Central memory CD8-positive, alpha-beta T cell (primary cell): Measurements from ENCODE around the gene PANK1.

Experiments used
- ATAC-seq: fragments of 150-1000 bp; cut with Tn5 transposase; replicated peaks from 2 replicates; pipeline ENCODE4 v1.10.0; 2022; ENCODE audit warnings: mild to moderate bottlenecking, moderate FRiP score, moderate number of reproducible peaks; ENCODE audit not compliant: poor library complexity, severe bottlenecking; ENCODE audit errors: extremely low read depth
- DNase-seq, 2 donors: peaks; one replicate each; pipeline ENCODE4 v3.0.0; 2021; ENCODE audit warnings: low spot score in 2 of 2
- H3K27ac Mint-ChIP-seq: one replicate; pipeline ENCODE4 v1.8.0; 2022; ENCODE audit warnings: low read depth, mild to moderate bottlenecking, moderate library complexity, mixed read lengths
- H3K27me3 Mint-ChIP-seq: one replicate; pipeline ENCODE4 v1.8.0; 2022; ENCODE audit warnings: mixed read lengths
- H3K36me3 Mint-ChIP-seq: one replicate; pipeline ENCODE4 v1.8.0; 2022; ENCODE audit warnings: mild to moderate bottlenecking, moderate library complexity, mixed read lengths; ENCODE audit not compliant: insufficient read depth
- H3K4me1 Mint-ChIP-seq: one replicate; pipeline ENCODE4 v1.8.0; 2022; ENCODE audit warnings: mixed read lengths
- H3K4me3 Mint-ChIP-seq: one replicate; pipeline ENCODE4 v1.8.0; 2022; ENCODE audit warnings: mild to moderate bottlenecking, moderate library complexity, mixed read lengths
- H3K9me3 Mint-ChIP-seq: one replicate; pipeline ENCODE4 v1.8.0; 2022; ENCODE audit warnings: mixed read lengths

The PANK1 gene

DNA sequence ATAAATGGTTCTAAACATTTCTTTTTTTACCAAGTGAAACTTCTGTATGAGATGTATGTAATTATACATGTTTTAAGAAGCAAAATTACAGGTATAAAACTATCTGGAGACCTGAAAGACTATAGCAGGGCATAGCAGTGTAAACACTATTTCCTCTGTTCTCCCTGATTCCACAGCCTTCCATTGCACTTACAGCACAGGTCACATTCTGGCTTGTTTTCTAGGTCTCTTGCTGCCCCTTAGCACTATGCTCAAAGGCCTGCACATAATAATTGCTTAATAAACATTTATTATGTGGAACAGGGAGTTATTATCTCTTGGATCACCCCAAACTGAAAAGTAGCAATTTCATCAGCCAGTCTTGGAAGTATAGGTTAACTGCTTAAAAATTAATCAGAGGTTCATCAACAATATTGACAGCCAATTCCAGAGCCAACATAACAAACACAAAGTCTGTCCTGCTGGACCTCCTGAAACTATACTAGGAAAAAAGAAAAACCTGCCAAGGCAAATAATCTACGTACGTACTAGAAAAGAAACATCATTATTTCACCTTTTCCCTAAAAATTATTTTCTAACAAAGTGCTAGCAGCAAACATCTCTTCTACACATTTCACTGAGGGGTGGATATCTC lies 43.2 kb downstream of the PANK1 start:
- no peak for ATAC-seq
- H3K27ac Mint-ChIP-seq = no peak overlapping the region
- peaks cover under 1% of the 10 kb centered on the region for H3K36me3 Mint-ChIP-seq
- H3K27me3 Mint-ChIP-seq = no peaks in the 10 kb centered on the region
- H3K4me1 Mint-ChIP-seq = no peaks in the 10 kb centered on the region
- no peaks in the 10 kb centered on the region for H3K9me3 Mint-ChIP-seq
- DNase-seq = no peak
- no peak overlapping the region for H3K4me3 Mint-ChIP-seq

DNA sequence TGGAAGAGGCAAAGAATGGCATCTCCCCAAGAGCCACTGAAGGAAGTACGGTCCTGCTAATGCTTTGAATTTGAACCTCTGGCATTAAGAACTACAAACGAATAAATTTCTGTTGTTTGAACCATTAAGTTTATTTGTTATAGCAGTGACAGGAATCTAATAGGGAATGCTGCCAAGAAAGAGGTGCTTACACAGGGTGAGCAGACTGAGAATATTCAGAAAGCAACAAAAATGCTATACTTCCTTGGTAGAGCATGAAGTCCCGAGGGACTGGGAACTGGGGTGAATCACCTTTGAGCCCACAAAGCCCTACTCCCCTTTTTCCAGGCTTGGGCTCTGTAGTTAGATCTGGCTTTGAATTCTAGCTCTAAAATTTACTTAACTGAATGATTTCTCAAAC lies 45.0 kb downstream of the PANK1 start:
- no peaks in the 10 kb centered on the region for H3K27me3 Mint-ChIP-seq
- H3K36me3 Mint-ChIP-seq = no peaks in the 10 kb centered on the region
- H3K27ac Mint-ChIP-seq = no peak overlapping the region
- H3K4me3 Mint-ChIP-seq = no peak overlapping the region
- H3K9me3 Mint-ChIP-seq = no peaks in the 10 kb centered on the region
- H3K4me1 Mint-ChIP-seq = no peaks in the 10 kb centered on the region
- ATAC-seq (no peak), DNase-seq (no peak)

DNA sequence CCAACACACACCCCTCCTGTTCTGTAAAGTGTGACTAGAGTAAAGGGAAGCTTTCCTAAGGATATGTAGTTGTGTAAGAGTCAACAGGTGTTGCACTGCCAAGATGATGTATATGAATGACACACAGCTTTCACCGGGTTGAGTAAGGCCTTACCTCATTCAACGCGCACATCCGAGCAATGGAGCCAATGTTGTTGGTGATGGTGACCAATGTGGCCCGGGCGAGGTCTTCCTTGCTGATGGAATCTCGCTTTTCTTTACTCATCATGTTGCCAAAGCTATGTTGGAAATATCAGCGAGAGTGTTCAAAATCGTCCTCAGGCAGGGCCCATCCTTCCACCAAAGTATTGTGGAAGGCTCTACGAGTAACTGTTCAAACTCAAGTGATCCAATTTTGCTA lies 52.0 kb downstream of the PANK1 start:
- Mint-ChIP-seq H3K9me3 (no peaks in the 10 kb centered on the region), H3K4me3 (no peak overlapping the region), H3K36me3 (no peaks in the 10 kb centered on the region), H3K27me3 (no peaks in the 10 kb centered on the region), H3K4me1 (no peaks in the 10 kb centered on the region), H3K27ac (no peak overlapping the region)
- no peak for ATAC-seq
- no peak for DNase-seq

DNA sequence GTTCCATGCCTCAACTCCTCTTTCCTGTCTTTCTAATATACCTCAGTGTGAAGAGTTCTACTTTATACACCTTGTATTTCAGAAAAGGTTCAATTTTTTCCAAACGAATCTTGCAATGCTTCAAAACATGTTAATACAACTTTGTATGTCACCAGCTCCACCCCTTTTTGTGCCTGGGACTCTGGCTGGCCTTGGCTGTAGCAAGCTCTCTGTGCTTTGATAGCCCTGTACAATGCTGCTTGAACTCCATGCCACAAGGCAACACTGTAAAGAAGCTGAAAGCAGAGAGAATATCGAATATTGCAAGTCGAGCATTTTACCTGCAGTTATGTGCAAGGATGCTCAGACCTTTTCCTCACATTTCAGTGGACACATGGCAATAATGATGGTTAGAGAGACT lies 52.5 kb downstream of the PANK1 start:
- DNase-seq (no peak), ATAC-seq (no peak)
- H3K27me3 Mint-ChIP-seq = no peaks in the 10 kb centered on the region
- no peaks in the 10 kb centered on the region for H3K9me3 Mint-ChIP-seq
- H3K4me3 Mint-ChIP-seq = no peak overlapping the region
- H3K36me3 Mint-ChIP-seq = no peaks in the 10 kb centered on the region
- H3K4me1 Mint-ChIP-seq = no peaks in the 10 kb centered on the region
- no peak overlapping the region for H3K27ac Mint-ChIP-seq

DNA sequence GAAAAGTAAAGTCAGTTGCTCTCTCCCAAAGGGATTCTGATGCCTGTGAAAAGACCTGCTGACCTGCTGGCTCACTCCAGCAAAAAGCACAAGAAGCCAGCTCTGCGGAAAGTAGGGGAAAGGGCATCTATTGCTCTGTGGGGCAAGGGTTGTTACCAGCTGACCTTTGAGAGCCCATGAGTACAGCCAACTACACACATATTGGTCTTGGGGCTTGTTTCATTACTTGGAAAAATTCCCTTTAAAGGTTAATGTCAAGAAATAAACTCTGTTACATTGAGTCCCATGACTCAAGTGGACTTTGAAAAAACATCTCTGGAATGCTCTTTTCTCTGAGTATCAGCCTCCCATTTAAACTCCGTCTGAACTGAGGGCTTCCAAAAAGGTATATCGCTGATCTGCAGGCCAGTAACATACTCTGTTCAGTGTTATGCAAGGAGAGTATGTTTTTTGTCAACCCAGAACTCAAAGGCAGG lies 53.2 kb downstream of the PANK1 start:
- Mint-ChIP-seq H3K4me3 (no peak overlapping the region), H3K36me3 (no peaks in the 10 kb centered on the region), H3K9me3 (no peaks in the 10 kb centered on the region), H3K27ac (no peak overlapping the region), H3K4me1 (no peaks in the 10 kb centered on the region), H3K27me3 (no peaks in the 10 kb centered on the region)
- DNase-seq = no peak
- no peak for ATAC-seq

DNA sequence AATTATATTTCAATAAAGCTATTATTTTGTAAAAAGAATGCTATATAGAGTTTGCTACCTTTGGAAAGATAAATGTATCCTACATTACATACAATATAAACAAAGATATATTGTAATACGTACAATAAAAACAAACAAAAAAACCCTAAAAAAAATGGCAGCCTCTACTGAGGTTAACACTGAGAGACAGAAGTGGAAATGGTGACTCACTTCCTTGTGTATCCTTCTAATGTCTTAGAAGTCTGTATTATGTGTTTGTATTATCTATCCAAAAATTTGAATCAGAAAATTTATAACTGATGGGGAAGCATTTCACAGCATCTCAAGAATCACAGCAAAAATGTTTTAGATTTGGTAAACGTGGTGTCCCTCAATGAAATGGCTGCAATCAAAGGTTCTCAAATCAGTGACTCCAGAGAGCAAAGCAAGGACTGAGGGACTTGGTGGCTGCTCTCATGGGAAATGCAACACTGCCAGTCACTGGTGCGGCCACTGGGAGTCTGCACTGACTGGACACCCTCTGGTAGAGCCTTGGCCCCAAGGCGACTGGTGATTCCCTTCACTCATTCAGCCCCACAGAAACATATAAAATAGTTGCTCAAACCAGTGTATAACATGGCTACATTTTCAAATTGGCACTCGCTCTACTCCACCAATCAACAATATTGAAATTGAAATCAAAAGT lies 53.8 kb downstream of the PANK1 start:
- no peaks in the 10 kb centered on the region for H3K9me3 Mint-ChIP-seq
- H3K27me3 Mint-ChIP-seq = no peaks in the 10 kb centered on the region
- no peaks in the 10 kb centered on the region for H3K36me3 Mint-ChIP-seq
- ATAC-seq = no peak
- H3K4me3 Mint-ChIP-seq = no peak overlapping the region
- H3K4me1 Mint-ChIP-seq = no peaks in the 10 kb centered on the region
- H3K27ac Mint-ChIP-seq = no peak overlapping the region
- DNase-seq = no peak

DNA sequence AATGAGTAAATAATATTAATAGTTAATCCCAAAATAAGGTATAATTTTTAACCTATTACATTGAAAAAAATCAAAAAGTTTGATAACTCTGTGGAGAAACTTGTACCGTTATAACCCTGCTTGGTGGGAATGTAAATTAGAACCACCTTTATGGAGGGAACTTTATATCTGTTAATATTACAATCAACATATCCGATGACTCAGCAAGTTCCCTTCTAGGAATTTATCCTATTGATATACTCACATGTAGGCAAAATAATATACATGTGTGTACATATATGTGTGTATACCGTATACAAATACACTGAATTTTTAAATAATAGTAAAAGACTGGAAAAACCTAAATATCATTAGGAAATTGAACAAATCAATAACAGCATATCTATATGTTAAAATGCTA lies 54.7 kb downstream of the PANK1 start:
- H3K36me3 Mint-ChIP-seq = no peaks in the 10 kb centered on the region
- H3K4me1 Mint-ChIP-seq = no peaks in the 10 kb centered on the region
- ATAC-seq = no peak
- no peak overlapping the region for H3K4me3 Mint-ChIP-seq
- H3K9me3 Mint-ChIP-seq = no peaks in the 10 kb centered on the region
- no peak for DNase-seq
- H3K27ac Mint-ChIP-seq = no peak overlapping the region
- H3K27me3 Mint-ChIP-seq = no peaks in the 10 kb centered on the region

DNA sequence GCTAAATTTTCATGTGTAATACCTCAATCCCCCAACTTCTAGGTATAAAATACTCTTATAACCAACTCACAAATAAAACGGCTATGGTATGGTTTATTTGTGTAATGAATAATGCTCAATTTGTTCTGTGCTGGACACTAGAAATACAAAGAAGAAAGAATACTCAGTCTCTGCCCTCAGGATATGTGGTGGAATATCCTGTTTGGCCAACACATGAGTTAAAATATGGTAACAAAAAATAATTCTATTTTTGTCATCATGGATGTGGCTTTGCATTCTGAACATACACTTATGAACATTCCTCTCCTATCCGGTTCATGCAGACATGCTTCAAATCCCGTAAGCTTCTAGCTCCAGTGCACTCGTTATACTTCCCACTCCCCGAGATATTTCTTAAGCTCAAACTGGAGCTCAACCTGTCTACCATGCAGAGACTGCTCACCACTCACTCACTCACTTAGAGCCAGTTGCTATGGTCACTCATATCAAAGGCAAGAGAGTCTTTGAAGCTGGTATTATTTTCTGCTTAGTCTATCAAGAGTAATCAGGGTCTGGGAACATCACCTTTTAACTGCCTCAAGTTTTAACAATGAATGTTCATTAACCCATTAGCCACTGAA lies 55.8 kb downstream of the PANK1 start:
- no peaks in the 10 kb centered on the region for H3K9me3 Mint-ChIP-seq
- H3K4me1 Mint-ChIP-seq = no peaks in the 10 kb centered on the region
- no peaks in the 10 kb centered on the region for H3K36me3 Mint-ChIP-seq
- no peak overlapping the region for H3K4me3 Mint-ChIP-seq
- ATAC-seq = no peak
- no peaks in the 10 kb centered on the region for H3K27me3 Mint-ChIP-seq
- no peak for DNase-seq
- no peak overlapping the region for H3K27ac Mint-ChIP-seq

DNA sequence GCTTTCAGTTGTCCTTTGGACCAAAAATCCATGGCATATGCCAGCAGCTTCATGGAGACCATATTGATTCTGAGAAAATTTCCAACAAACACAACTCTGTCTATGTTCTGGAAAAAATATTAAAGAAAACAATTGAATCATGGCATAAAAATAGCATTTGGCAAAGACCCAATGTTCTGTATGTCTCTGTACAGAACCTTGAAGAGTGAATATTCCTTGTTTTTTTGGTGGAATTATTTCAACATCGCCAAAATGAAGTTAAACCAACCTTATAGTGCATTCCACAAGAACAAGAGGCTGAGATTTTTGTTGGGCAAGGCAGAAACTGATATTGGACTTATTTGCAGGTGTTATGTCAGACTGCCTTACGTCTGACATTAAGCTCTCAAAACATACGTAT lies 56.4 kb downstream of the PANK1 start:
- no peaks in the 10 kb centered on the region for H3K9me3 Mint-ChIP-seq
- DNase-seq (no peak), ATAC-seq (no peak)
- H3K4me1 Mint-ChIP-seq = no peaks in the 10 kb centered on the region
- H3K4me3 Mint-ChIP-seq = no peak overlapping the region
- H3K36me3 Mint-ChIP-seq = no peaks in the 10 kb centered on the region
- H3K27me3 Mint-ChIP-seq = no peaks in the 10 kb centered on the region
- no peak overlapping the region for H3K27ac Mint-ChIP-seq

DNA sequence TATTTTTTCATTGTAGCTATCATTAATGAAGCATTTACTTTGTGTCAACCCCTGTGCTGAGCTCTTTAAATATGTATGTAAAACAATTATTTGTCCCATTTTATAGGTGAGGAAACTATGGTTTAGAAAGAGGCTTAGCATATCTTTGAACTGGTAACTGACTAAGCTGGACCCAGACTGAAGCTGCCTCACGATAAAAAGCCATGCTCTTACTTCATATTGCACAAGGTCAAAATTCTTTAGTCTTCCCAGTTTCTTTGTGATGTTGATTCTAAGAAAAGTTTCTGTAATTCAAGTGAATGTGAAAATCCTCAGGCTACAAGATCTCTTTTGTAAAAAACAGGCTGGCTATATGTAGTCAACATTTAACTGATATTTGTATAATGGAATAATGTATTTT lies 63.0 kb downstream of the PANK1 start:
- DNase-seq = no peak
- Mint-ChIP-seq H3K4me3 (no peak overlapping the region), H3K36me3 (no peaks in the 10 kb centered on the region), H3K27me3 (no peaks in the 10 kb centered on the region), H3K9me3 (no peaks in the 10 kb centered on the region), H3K4me1 (no peaks in the 10 kb centered on the region), H3K27ac (no peak overlapping the region)
- ATAC-seq = no peak

DNA sequence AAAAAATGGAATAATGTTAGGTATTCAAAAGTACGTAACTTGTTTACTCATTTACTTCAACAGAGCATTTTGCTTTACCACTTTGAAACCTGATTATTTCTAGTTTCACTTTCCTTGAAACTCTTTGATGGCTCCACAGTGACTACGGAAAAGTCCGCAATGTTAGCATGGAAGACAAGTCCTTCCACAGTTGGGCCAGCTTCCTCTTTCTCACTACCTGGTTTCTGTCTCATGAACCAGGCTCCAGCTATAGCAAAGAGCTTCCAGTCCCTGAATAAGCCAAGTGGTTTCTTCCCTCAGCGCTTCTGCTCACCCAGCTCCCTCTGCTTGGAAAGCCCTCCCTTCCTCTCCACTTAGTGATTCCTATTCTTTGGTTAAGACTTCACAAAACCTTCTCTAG lies 64.8 kb downstream of the PANK1 start:
- Mint-ChIP-seq H3K27me3 (no peaks in the 10 kb centered on the region), H3K9me3 (no peaks in the 10 kb centered on the region), H3K4me3 (no peak overlapping the region), H3K36me3 (no peaks in the 10 kb centered on the region), H3K27ac (no peak overlapping the region), H3K4me1 (no peaks in the 10 kb centered on the region)
- DNase-seq = no peak
- no peak for ATAC-seq

DNA sequence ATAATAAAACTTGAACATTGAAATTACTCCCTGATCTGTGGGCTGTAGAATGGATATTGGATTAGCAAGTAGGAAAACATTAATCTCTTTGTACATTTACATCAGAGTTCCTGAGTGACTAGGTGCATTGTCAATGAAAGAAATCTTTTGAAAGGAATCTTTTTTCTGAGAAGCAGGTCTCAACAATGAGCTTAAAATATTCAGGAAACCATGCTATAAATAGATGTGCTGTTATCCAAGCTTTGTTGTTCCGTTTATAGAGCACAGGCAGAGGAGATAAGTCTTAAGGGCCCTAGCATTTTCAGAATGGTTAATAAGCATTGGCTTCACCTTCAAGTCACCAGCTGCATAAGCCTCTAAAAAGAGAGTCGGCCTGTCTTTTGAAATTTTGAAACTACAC lies 68.3 kb downstream of the PANK1 start:
- no peaks in the 10 kb centered on the region for H3K36me3 Mint-ChIP-seq
- no peaks in the 10 kb centered on the region for H3K27me3 Mint-ChIP-seq
- H3K4me3 Mint-ChIP-seq = no peak overlapping the region
- DNase-seq (no peak), ATAC-seq (no peak)
- no peak overlapping the region for H3K27ac Mint-ChIP-seq
- no peaks in the 10 kb centered on the region for H3K4me1 Mint-ChIP-seq
- H3K9me3 Mint-ChIP-seq = no peaks in the 10 kb centered on the region

DNA sequence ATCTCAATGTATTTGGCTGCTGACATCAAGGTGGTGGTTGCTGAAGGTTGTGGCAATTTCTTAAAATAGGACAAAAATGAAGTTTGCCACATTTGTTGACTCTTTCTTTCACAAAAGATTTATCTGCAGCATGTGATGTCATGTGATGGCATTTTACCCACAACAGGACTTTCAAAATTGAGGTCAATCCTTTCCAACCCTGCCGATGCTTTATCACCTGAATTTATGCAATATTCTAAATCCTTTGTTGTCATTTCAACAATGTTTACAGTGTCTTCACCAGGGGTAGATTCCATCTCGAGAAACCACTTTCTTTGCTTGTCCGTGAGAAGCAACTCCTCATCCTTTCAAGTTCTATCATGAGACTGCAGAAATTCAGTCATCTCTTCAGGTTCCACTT lies 69.0 kb downstream of the PANK1 start:
- no peaks in the 10 kb centered on the region for H3K27me3 Mint-ChIP-seq
- no peak for ATAC-seq
- no peak overlapping the region for H3K4me3 Mint-ChIP-seq
- H3K9me3 Mint-ChIP-seq = no peaks in the 10 kb centered on the region
- H3K4me1 Mint-ChIP-seq = no peaks in the 10 kb centered on the region
- no peak for DNase-seq
- no peak overlapping the region for H3K27ac Mint-ChIP-seq
- no peaks in the 10 kb centered on the region for H3K36me3 Mint-ChIP-seq
